H9 (cell line): ENCODE data around the gene HSPB8. TPM values are rescaled to one million over a fixed set of nuclear protein-coding genes. Genes with fewer than 3 reads are reported as not detected.
A peak's percentile ranks its signal among the peaks of the same experiment; 100 is the strongest.

Experiments used
- DNase-seq: peaks from one replicate; pipeline ENCODE4 v3.0.0-alpha.2; 2017
- H2AFZ ChIP-seq: one replicate; pipeline ENCODE4 v1.6.1; 2013; ENCODE audit warnings: mild to moderate bottlenecking, low read length, control low read depth, moderate library complexity
- H2AK5ac ChIP-seq: 2 replicates; pipeline ENCODE4 v1.6.1; 2013; ENCODE audit warnings: low read length, control low read depth, mixed read lengths; ENCODE audit not compliant: insufficient read length
- H2BK120ac ChIP-seq: one replicate; pipeline ENCODE4 v1.6.1; 2013; ENCODE audit warnings: low read depth, mild to moderate bottlenecking, low read length, control low read depth, inconsistent platforms; ENCODE audit not compliant: poor library complexity, severe bottlenecking
- H2BK12ac ChIP-seq: 2 replicates; pipeline ENCODE4 v1.6.1; 2013; ENCODE audit warnings: low read length, control low read depth, mixed read lengths, low read depth; ENCODE audit not compliant: insufficient read length
- H2BK15ac ChIP-seq: 2 replicates; pipeline ENCODE4 v1.6.1; 2013; ENCODE audit warnings: low read depth, low read length, control low read depth
- H2BK20ac ChIP-seq: one replicate; pipeline ENCODE4 v1.6.1; 2013; ENCODE audit warnings: low read depth, mild to moderate bottlenecking, low read length, control low read depth, inconsistent platforms; ENCODE audit not compliant: poor library complexity, severe bottlenecking
- H2BK5ac ChIP-seq: 2 replicates; pipeline ENCODE4 v1.6.1; 2013; ENCODE audit warnings: low read length, control low read depth, mixed read lengths; ENCODE audit not compliant: insufficient read length
- H3K14ac ChIP-seq: 2 replicates; pipeline ENCODE4 v1.6.1; 2013; ENCODE audit warnings: low read length, control low read depth; ENCODE audit not compliant: insufficient read depth
- H3K18ac ChIP-seq: 2 replicates; pipeline ENCODE4 v1.6.1; 2013; ENCODE audit warnings: low read depth, mild to moderate bottlenecking, mixed read lengths, low read length, control low read depth; ENCODE audit not compliant: insufficient read length
- H3K23ac ChIP-seq: 2 replicates; pipeline ENCODE4 v1.6.1; 2013; ENCODE audit warnings: low read length, control low read depth, mixed read lengths, low read depth; ENCODE audit not compliant: insufficient read length
- H3K23me2 ChIP-seq: 2 replicates; pipeline ENCODE4 v1.6.1; 2013; ENCODE audit warnings: low read depth, mild to moderate bottlenecking, mixed read lengths, low read length, control low read depth; ENCODE audit not compliant: insufficient read length, poor library complexity, severe bottlenecking
- H3K27ac ChIP-seq: 2 replicates; pipeline ENCODE4 v1.5.1; 2013; ENCODE audit warnings: low read length, control low read depth, mixed read lengths, low read depth; ENCODE audit not compliant: insufficient read length
- H3K27me3 ChIP-seq: 2 replicates; pipeline ENCODE4 v1.6.1; 2013; ENCODE audit warnings: low read length, control low read depth, inconsistent platforms; ENCODE audit not compliant: insufficient read depth
- H3K4ac ChIP-seq: 2 replicates; pipeline ENCODE4 v1.6.1; 2013; ENCODE audit warnings: low read depth, mild to moderate bottlenecking, control low read depth, inconsistent platforms, low read length, moderate library complexity
- H3K4me1 ChIP-seq: 2 replicates; pipeline ENCODE4 v1.6.1; 2013; ENCODE audit warnings: low read length, control low read depth, inconsistent platforms; ENCODE audit not compliant: insufficient read depth
- H3K4me2 ChIP-seq: 2 replicates; pipeline ENCODE4 v1.6.1; 2013; ENCODE audit warnings: low read length, control low read depth, mixed read lengths; ENCODE audit not compliant: insufficient read length, insufficient read depth
- H3K56ac ChIP-seq: 2 replicates; pipeline ENCODE4 v1.6.1; 2013; ENCODE audit warnings: low read depth, mild to moderate bottlenecking, mixed read lengths, low read length, control low read depth; ENCODE audit not compliant: insufficient read length
- H3K79me1 ChIP-seq: 2 replicates; pipeline ENCODE4 v1.6.1; 2013; ENCODE audit warnings: low read depth, mild to moderate bottlenecking, moderate library complexity, low read length, control low read depth, inconsistent platforms; ENCODE audit not compliant: insufficient read depth, poor library complexity, severe bottlenecking
- H3K79me2 ChIP-seq: 2 replicates; pipeline ENCODE4 v1.6.1; 2013; ENCODE audit warnings: low read length, control low read depth, inconsistent platforms; ENCODE audit not compliant: insufficient read depth
- H3K9ac ChIP-seq: 2 replicates; pipeline ENCODE4 v1.6.1; 2013; ENCODE audit warnings: low read length, control low read depth, mixed read lengths; ENCODE audit not compliant: insufficient read length; ENCODE audit errors: extremely low read depth
- H3K9me3 ChIP-seq: one replicate; pipeline ENCODE4 v1.6.1; 2013; ENCODE audit warnings: low read depth, low read length, inconsistent platforms; ENCODE audit not compliant: control insufficient read depth
- H3T11ph ChIP-seq: one replicate; pipeline ENCODE4 v1.6.1; 2013; ENCODE audit warnings: mild to moderate bottlenecking, low read length, control low read depth, inconsistent platforms
- H4K20me1 ChIP-seq: one replicate; pipeline ENCODE4 v1.6.1; 2013; ENCODE audit not compliant: control insufficient read depth, insufficient read length, insufficient read depth
- H4K5ac ChIP-seq: 2 replicates; pipeline ENCODE4 v1.6.1; 2013; ENCODE audit warnings: low read depth, mild to moderate bottlenecking, mixed read lengths, low read length, control low read depth; ENCODE audit not compliant: insufficient read length
- H4K8ac ChIP-seq: replicated peaks from 2 replicates; pipeline ENCODE4 v1.6.1; 2013; ENCODE audit warnings: low read length, control low read depth, mixed read lengths, low read depth; ENCODE audit not compliant: insufficient read length
- H4K91ac ChIP-seq: 2 replicates; pipeline ENCODE4 v1.6.1; 2013; ENCODE audit warnings: low read depth, mild to moderate bottlenecking, moderate library complexity, mixed read lengths, low read length, control low read depth; ENCODE audit not compliant: insufficient read length
- H3K27ac Mint-ChIP-seq, 3 experiments: 2 replicates in 2 of 3; 3 replicates in 1 of 3; pipeline ENCODE4 v1.8.0; 2020 to 2021; ENCODE audit warnings: mixed read lengths in 3 of 3, mild to moderate bottlenecking in 1 of 3, moderate library complexity in 1 of 3
- H3K27me3 Mint-ChIP-seq: 2 replicates; pipeline ENCODE4 v1.8.0; 2021; ENCODE audit warnings: low read depth, mild to moderate bottlenecking, moderate library complexity, mixed read lengths
- H3K36me3 Mint-ChIP-seq, 3 experiments: 2 replicates in 2 of 3; 3 replicates in 1 of 3; pipeline ENCODE4 v1.8.0; 2020 to 2021; ENCODE audit warnings: low read depth in 3 of 3, mixed read lengths in 3 of 3; ENCODE audit not compliant: insufficient read depth in 1 of 3
- H3K4me1 Mint-ChIP-seq, 2 experiments: 2 replicates each; pipeline ENCODE4 v1.8.0; 2020; ENCODE audit warnings: mixed read lengths in 2 of 2
- H3K4me3 Mint-ChIP-seq, 2 experiments: 2 replicates in 1 of 2; 3 replicates in 1 of 2; pipeline ENCODE4 v1.8.0; 2020 to 2021; ENCODE audit warnings: mild to moderate bottlenecking in 2 of 2, mixed read lengths in 2 of 2, moderate library complexity in 1 of 2
- H3K9me3 Mint-ChIP-seq, 2 experiments: 2 replicates in 1 of 2; 3 replicates in 1 of 2; pipeline ENCODE4 v1.8.0; 2020; ENCODE audit warnings: mild to moderate bottlenecking in 2 of 2, mixed read lengths in 2 of 2, moderate library complexity in 1 of 2
- WGBS: extraction: QIAGEN DNeasy Blood & Tissue Kit; methylation state at CpG from one replicate; pipeline ENCODE4 v1.1.7; 2013; ENCODE audit warnings: missing lambda C conversion rate, low lambda C conversion rate, mixed read lengths; ENCODE audit not compliant: insufficient read length; ENCODE audit errors: extremely low coverage; 5-methylcytosine and 5-hydroxymethylcytosine counted together
- total RNA-seq: library from RNA; stranded (reverse); gene quantifications from 2 replicates; pipeline ENCODE4 v1.2.1, GENCODE V29; 2021
- TF ChIP-seq, protein P1 (sequence below): fragments of 200-600 bp; sonication (generic); conservative IDR thresholded peaks from 3 replicates; pipeline ENCODE4 v1.8.0; 2021; ENCODE audit warnings: antibody characterized with exemption, mild to moderate bottlenecking

The HSPB8 gene
- total RNA-seq, 1 experiment from 2014 or later = 3.0 TPM

DNA sequence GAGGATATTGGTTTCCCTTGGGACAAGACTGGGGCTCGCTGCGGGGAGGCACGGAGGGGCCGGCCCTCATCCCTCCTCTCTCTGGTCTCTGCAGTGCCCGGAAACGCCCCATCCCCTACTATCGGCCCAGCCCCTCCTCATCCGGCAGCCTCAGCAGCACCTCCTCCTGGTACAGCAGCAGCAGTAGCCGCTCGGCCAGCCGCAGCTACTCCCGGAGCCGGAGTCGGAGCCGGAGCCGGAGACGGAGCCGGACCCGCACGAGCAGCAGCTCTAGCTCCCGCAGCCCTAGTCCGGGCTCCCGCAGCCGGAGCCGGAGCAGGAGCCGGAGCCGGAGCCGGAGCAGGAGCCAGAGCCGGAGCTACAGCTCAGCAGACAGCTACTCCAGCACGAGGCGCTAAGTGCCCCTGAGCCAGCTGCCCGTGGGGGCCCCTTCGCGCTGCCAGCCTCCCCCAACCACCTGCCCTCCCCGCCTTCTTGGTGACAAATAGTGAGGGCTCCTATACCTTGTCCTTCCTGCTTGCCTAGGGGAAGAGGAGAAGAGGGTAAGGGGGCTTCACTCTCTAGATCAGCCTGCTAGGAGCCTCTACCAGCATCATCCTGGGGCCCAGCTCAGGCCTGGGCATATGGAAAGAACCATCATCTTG lies 22.2 kb upstream of the HSPB8 start:
- no peak overlapping the region for H2BK5ac ChIP-seq
- no peak overlapping the region for H2AFZ ChIP-seq
- H3K4me1 ChIP-seq = peaks cover 4% of the 10 kb centered on the region; the same call in 1 of the 2 replicates
- Mint-ChIP-seq H3K27me3 (no peaks in the 10 kb centered on the region; the same call in 1 of the 2 replicates), H3K36me3 (peaks cover 13 to 21% (median 17%) of the 10 kb centered on the region in 3 experiments), H3K27ac (no peak overlapping the region; a peak in 1 of 7 replicates), H3K4me3 (no peak overlapping the region), H3K9me3 (peaks cover 4 to 7% of the 10 kb centered on the region in 2 experiments; a peak in 4 of 5 replicates), H3K4me1 (peaks cover 20 to 34% of the 10 kb centered on the region in 2 experiments)
- no peak overlapping the region for H2BK20ac ChIP-seq
- no peak overlapping the region for H4K91ac ChIP-seq
- no peak overlapping the region for H3K56ac ChIP-seq
- no peaks in the 10 kb centered on the region for H4K20me1 ChIP-seq
- H3K4ac ChIP-seq = no peak overlapping the region
- no peaks in the 10 kb centered on the region for H3K79me1 ChIP-seq
- no peaks in the 10 kb centered on the region for H3K79me2 ChIP-seq
- TF ChIP-seq, protein P1, sequence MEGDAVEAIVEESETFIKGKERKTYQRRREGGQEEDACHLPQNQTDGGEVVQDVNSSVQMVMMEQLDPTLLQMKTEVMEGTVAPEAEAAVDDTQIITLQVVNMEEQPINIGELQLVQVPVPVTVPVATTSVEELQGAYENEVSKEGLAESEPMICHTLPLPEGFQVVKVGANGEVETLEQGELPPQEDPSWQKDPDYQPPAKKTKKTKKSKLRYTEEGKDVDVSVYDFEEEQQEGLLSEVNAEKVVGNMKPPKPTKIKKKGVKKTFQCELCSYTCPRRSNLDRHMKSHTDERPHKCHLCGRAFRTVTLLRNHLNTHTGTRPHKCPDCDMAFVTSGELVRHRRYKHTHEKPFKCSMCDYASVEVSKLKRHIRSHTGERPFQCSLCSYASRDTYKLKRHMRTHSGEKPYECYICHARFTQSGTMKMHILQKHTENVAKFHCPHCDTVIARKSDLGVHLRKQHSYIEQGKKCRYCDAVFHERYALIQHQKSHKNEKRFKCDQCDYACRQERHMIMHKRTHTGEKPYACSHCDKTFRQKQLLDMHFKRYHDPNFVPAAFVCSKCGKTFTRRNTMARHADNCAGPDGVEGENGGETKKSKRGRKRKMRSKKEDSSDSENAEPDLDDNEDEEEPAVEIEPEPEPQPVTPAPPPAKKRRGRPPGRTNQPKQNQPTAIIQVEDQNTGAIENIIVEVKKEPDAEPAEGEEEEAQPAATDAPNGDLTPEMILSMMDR = peak; percentile 71
- no peak overlapping the region for H2BK12ac ChIP-seq
- H3K23me2 ChIP-seq = peaks cover 13% of the 10 kb centered on the region
- H2BK120ac ChIP-seq = no peak overlapping the region
- H3K27me3 ChIP-seq = no peaks in the 10 kb centered on the region
- DNase-seq = peak; percentile 98
- no peak overlapping the region for H3K9ac ChIP-seq
- H3K9me3 ChIP-seq = peaks cover 4% of the 10 kb centered on the region
- no peak overlapping the region for H3T11ph ChIP-seq
- no CpG with 5 or more reads among the region's 35 CpGs for WGBS
- H2AK5ac ChIP-seq = no peak overlapping the region
- H3K23ac ChIP-seq = no peak overlapping the region
- H2BK15ac ChIP-seq = no peak overlapping the region
- no peak overlapping the region for H4K8ac ChIP-seq
- no peak overlapping the region for H4K5ac ChIP-seq
- H3K4me2 ChIP-seq = no peak overlapping the region
- H3K27ac ChIP-seq = no peak overlapping the region
- no peak overlapping the region for H3K18ac ChIP-seq
- H3K14ac ChIP-seq = no peak overlapping the region
